GDM1 (cell line): Measurements from ENCODE around the gene ST6GALNAC3.
A peak's percentile ranks its signal among the peaks of the same experiment; 100 is the strongest.
"Not testable (repeated sequence)": the region's sequence is repeated elsewhere in the genome, so short reads cannot be mapped to it uniquely, and the experiment has no call there.

Experiments used
- DNase-seq: peaks from one replicate; lab custom pipeline; 2025; lab: John Stamatoyannopoulos, UW

The ST6GALNAC3 gene

GRCh38 chr1:76074321-76075187 is at the start of gene ST6GALNAC3:
Gene ST6GALNAC3, plus strand, starts transcription at chr1:76074746.
- no peak for DNase-seq

GRCh38 chr1:76027341-76027740 is 47.2 kb upstream of the ST6GALNAC3 start:
- DNase-seq, result no peak

- DNase-seq, result no peak
These were observed 45.2 kb upstream of the ST6GALNAC3 start for GRCh38 chr1:76029331-76029730.

- DNase-seq, result no peak
These were observed 43.0 kb upstream of the ST6GALNAC3 start for GRCh38 chr1:76031496-76031895.

GRCh38 chr1:76033800-76034475 is 40.6 kb upstream of the ST6GALNAC3 start:
- DNase-seq, result no peak

- DNase-seq, result no peak
These were observed 39.5 kb upstream of the ST6GALNAC3 start for GRCh38 chr1:76035053-76035452.

- no peak for DNase-seq
These were observed 37.2 kb upstream of the ST6GALNAC3 start for GRCh38 chr1:76037324-76037723.

- DNase-seq, result no peak
These were observed 36.1 kb upstream of the ST6GALNAC3 start for GRCh38 chr1:76038287-76039004.

GRCh38 chr1:76046149-76046548 is 28.4 kb upstream of the ST6GALNAC3 start:
- DNase-seq, result no peak

- no peak for DNase-seq
These were observed 26.3 kb upstream of the ST6GALNAC3 start for GRCh38 chr1:76048219-76048618.

GRCh38 chr1:76048926-76049325 is 25.6 kb upstream of the ST6GALNAC3 start:
- no peak for DNase-seq

GRCh38 chr1:76049498-76049897 is 25.0 kb upstream of the ST6GALNAC3 start:
- no peak for DNase-seq

- not testable (repeated sequence) for DNase-seq
These were observed 24.5 kb upstream of the ST6GALNAC3 start for GRCh38 chr1:76050073-76050472.

- DNase-seq, result peak; percentile 24
These were observed 21.5 kb upstream of the ST6GALNAC3 start for GRCh38 chr1:76053021-76053420.

- no peak for DNase-seq
These were observed 20.2 kb upstream of the ST6GALNAC3 start for GRCh38 chr1:76054359-76054758.

- DNase-seq, result no peak
These were observed 18.6 kb upstream of the ST6GALNAC3 start for GRCh38 chr1:76055987-76056386.

GRCh38 chr1:76059451-76059850 is 15.1 kb upstream of the ST6GALNAC3 start:
- no peak for DNase-seq

- no peak for DNase-seq
These were observed 9.3 kb upstream of the ST6GALNAC3 start for GRCh38 chr1:76065270-76065669.

- DNase-seq, result no peak
These were observed 8.2 kb upstream of the ST6GALNAC3 start for GRCh38 chr1:76066394-76066793.

- DNase-seq, result no peak
These were observed 6.0 kb upstream of the ST6GALNAC3 start for GRCh38 chr1:76068542-76068941.

- no peak for DNase-seq
These were observed 5.5 kb upstream of the ST6GALNAC3 start for GRCh38 chr1:76068953-76069561.

- DNase-seq, result no peak
These were observed 4.0 kb upstream of the ST6GALNAC3 start for GRCh38 chr1:76070538-76070937.
